Body of pancreas (tissue), 4 donors: ENCODE measurements around the gene USP47. TPM values are rescaled to one million over a fixed set of nuclear protein-coding genes. Genes with fewer than 3 reads are reported as not detected.

Experiments used
- ATAC-seq: fragments of 150-250 bp; one replicate; pipeline ENCODE4 v1.9.1; 2016
- DNase-seq, 4 donors: peaks; one replicate each; pipeline ENCODE4 v3.0.0-alpha.2; 2019
- H3K27ac ChIP-seq, 4 donors: fragments of 200-600 bp; sonication (generic); 1 replicate in 3 of 4; 2 replicates in 1 of 4; pipeline versions ENCODE4 v1.5.1 to v1.6.1; 2016 to 2019; ENCODE audit warnings: mild to moderate bottlenecking in 1 of 4, mixed read lengths in 1 of 4, moderate library complexity in 1 of 4
- H3K27me3 ChIP-seq, 2 donors: fragments of 200-600 bp; sonication (generic); one replicate each; pipeline ENCODE4 v1.6.0; 2016; ENCODE audit warnings: mild to moderate bottlenecking in 1 of 2
- H3K36me3 ChIP-seq, 2 donors: fragments of 200-600 bp; sonication (generic); replicated peaks in 1 of 2; 2 replicates each; pipeline ENCODE4 v1.5.1; 2016; ENCODE audit warnings: low read depth in 2 of 2; ENCODE audit not compliant: insufficient read depth in 1 of 2
- H3K4me1 ChIP-seq: fragments of 200-600 bp; sonication (generic); one replicate; pipeline ENCODE4 v1.6.0; 2016
- H3K4me3 ChIP-seq, 2 donors: fragments of 200-600 bp; sonication (generic); 1 replicate in 1 of 2; 2 replicates in 1 of 2; pipeline ENCODE4 v1.5.1; 2016 to 2019
- H3K9me3 ChIP-seq, 3 donors: fragments of 200-600 bp; sonication (generic); 1 replicate in 2 of 3; 2 replicates in 1 of 3; pipeline ENCODE4 v1.5.1; 2016
- CTCF ChIP-seq, 7 experiments: fragments of 450-650 bp in 4 of 7; fragments of 200-600 bp in 3 of 7; sonication (generic) in 3 of 7; IDR thresholded peaks; one replicate each; pipeline ENCODE4 v1.5.1; 2016 to 2019; ENCODE audit warnings: antibody characterized with exemption in 7 of 7
- POLR2A ChIP-seq, 3 donors: fragments of 450-650 bp; IDR thresholded peaks; one replicate each; pipeline ENCODE4 v1.6.1; 2016; ENCODE audit warnings: antibody characterized with exemption in 3 of 3, mild to moderate bottlenecking in 2 of 3
- WGBS, 2 donors: methylation state at CpG; one replicate each; pipeline ENCODE4 v1.1.5; 2017; 5-methylcytosine and 5-hydroxymethylcytosine counted together
- intact Hi-C: fragments of 100-400 bp; cut with DNase I; formaldehyde crosslinking; loops from one replicate; pipeline ENCODE4 v1.15.1; 2023
- total RNA-seq, 2 donors: library from RNA; depleted of rRNA; stranded (reverse); fragments of >200 nt; gene quantifications; one replicate each; pipeline ENCODE4 v1.1.0, GENCODE V29; 2016

USP47 gene
- total RNA-seq, 2 donors from 2014 or later: 51.1 to 63.3 TPM

DNA sequence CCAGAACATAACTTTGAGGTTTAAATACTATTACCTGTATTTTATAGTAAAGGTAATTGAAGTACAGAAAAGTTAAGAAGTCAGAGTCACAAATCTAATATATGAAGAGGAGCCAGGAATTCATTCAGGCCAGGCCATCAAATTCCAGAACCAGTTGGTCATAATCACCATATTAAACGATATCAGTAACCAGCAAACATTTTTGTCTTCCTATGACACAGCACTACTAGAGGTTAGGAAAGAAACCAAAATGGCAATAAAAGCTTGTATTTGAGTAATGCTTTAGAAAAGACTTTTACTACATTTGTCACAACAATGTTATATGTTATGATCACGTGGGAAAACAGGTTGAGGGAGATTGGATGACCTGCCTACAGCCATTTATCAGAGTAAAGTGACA, 104.4 kb downstream of the USP47 start:
- Histone ChIP-seq H3K27ac (no peak overlapping the region), H3K4me3 (no peak overlapping the region), H3K4me1 (no peaks in the 10 kb centered on the region), H3K9me3 (no peaks in the 10 kb centered on the region), H3K36me3 (peaks cover 0 to 18% of the 10 kb centered on the region in 2 donors), H3K27me3 (no peaks in the 10 kb centered on the region)
- TF ChIP-seq POLR2A (IDR thresholded peaks at IDR 0.05) (no peak), CTCF (IDR thresholded peaks at IDR 0.05) (no peak)
- DNase-seq (no peak), ATAC-seq (no peak)
- 75 to 77% methylated on average over 2 of the region's 2 CpGs for WGBS, 2 donors
- intact Hi-C loops: no loop called here

GRCh38 chr11:11946878-11947277, 105.1 kb downstream of the USP47 start:
- no peak overlapping the region for H3K4me3 ChIP-seq
- no peaks in the 10 kb centered on the region for H3K9me3 ChIP-seq
- 92 to 94% methylated on average over 2 of the region's 2 CpGs for WGBS, 2 donors
- H3K27me3 ChIP-seq: no peaks in the 10 kb centered on the region
- H3K36me3 ChIP-seq: peaks cover 0 to 20% of the 10 kb centered on the region in 2 donors
- H3K4me1 ChIP-seq: no peaks in the 10 kb centered on the region
- DNase-seq: no peak
- no peak overlapping the region for H3K27ac ChIP-seq
- intact Hi-C loops: no loop called here
- no peak for ATAC-seq
- TF ChIP-seq POLR2A (IDR thresholded peaks at IDR 0.05): no peak
- TF ChIP-seq CTCF (IDR thresholded peaks at IDR 0.05): no peak

- H3K27me3 ChIP-seq: no peaks in the 10 kb centered on the region
- H3K4me1 ChIP-seq: no peaks in the 10 kb centered on the region
- 58 to 61% methylated on average over 4 of the region's 4 CpGs for WGBS, 2 donors
- intact Hi-C loops: no loop called here
- no peak overlapping the region for H3K4me3 ChIP-seq
- ATAC-seq (no peak), DNase-seq (no peak)
- H3K27ac ChIP-seq: no peak overlapping the region
- H3K9me3 ChIP-seq: no peaks in the 10 kb centered on the region
- no peak for TF ChIP-seq POLR2A (IDR thresholded peaks at IDR 0.05)
- TF ChIP-seq CTCF (IDR thresholded peaks at IDR 0.05): no peak
- H3K36me3 ChIP-seq: peaks cover 0 to 15% of the 10 kb centered on the region in 2 donors
Measured at GRCh38 chr11:11947825-11948224, 106.1 kb downstream of the USP47 start.

- TF ChIP-seq POLR2A (IDR thresholded peaks at IDR 0.05): no peak
- TF ChIP-seq CTCF (IDR thresholded peaks at IDR 0.05): no peak
- DNase-seq: no peak
- Histone ChIP-seq H3K36me3 (peaks cover 0 to 15% of the 10 kb centered on the region in 2 donors), H3K4me3 (no peak overlapping the region), H3K4me1 (no peaks in the 10 kb centered on the region), H3K9me3 (no peaks in the 10 kb centered on the region), H3K27me3 (no peaks in the 10 kb centered on the region), H3K27ac (no peak overlapping the region)
- no peak for ATAC-seq
- intact Hi-C loops: no loop called here
- WGBS, 2 donors: 87 to 88% methylated on average over 2 of the region's 2 CpGs
Measured at GRCh38 chr11:11948242-11948947, 106.6 kb downstream of the USP47 start.

DNA sequence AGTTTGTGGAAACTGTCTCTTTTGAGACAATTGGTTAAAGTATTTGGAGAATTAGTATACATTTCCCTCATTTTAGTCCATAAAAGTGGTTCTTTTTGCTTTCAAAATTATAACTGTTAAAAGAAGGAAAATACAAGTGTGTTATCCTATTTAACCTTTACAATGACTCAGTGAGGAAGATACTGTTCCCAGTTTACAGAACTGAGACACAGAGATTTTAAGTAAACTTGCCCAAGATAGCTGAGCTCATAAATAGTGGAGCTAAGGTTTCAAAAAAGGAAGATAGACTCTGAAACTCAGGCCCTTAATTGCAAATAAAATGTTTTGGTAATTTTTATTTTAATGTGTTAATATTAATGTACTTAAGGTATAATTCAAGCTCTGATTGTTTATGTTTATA, 107.7 kb downstream of the USP47 start:
- no peaks in the 10 kb centered on the region for H3K4me1 ChIP-seq
- intact Hi-C loops: no loop called here
- H3K4me3 ChIP-seq: no peak overlapping the region
- no peaks in the 10 kb centered on the region for H3K27me3 ChIP-seq
- no peak for ATAC-seq
- peaks cover 0 to 16% of the 10 kb centered on the region in 2 donors for H3K36me3 ChIP-seq
- DNase-seq: no peak
- no peaks in the 10 kb centered on the region for H3K9me3 ChIP-seq
- H3K27ac ChIP-seq: no peak overlapping the region
- no peak for TF ChIP-seq CTCF (IDR thresholded peaks at IDR 0.05)
- TF ChIP-seq POLR2A (IDR thresholded peaks at IDR 0.05): no peak
